ENCODE measurements around the gene INTS7.

GRCh38 chr1:212035123-212035834 lies at the start of gene INTS7, which contains the start of gene DTL:
- TF ChIP-seq CTCF (IDR thresholded peaks at IDR 0.05; ENCODE audit: low read depth, low read length, missing input control) (no peak), RAD21 (IDR thresholded peaks at IDR 0.05) (peak; percentile 62 to 69), JUND (IDR thresholded peaks at IDR 0.05) (peak; percentile 63 to 65), TAF1 (conservative IDR thresholded peaks at IDR 0.05) (no peak), REST (IDR thresholded peaks at IDR 0.05) (peak; percentile 67), ATF3 (IDR thresholded peaks at IDR 0.05) (peak; percentile 66), MAX (IDR thresholded peaks at IDR 0.05) (peak; percentile 78), YY1 (IDR thresholded peaks at IDR 0.05) (peak; percentile 99)
